HG03108 (cell line): Measurements from ENCODE around the gene HS3ST5.
"Not testable (repeated sequence)": the region's sequence is repeated elsewhere in the genome, so short reads cannot be mapped to it uniquely, and the experiment has no call there.

Source experiments
- ATAC-seq: cut with Tn5 transposase; IDR thresholded peaks from one replicate; pipeline ENCODE4 v1.9.1; 2021; ENCODE audit warnings: moderate library complexity; ENCODE audit not compliant: unreplicated experiment

Gene HS3ST5

GRCh38 chr6:114280239-114280982, 62.4 kb downstream of the HS3ST5 start:
- ATAC-seq: no peak

GRCh38 chr6:114277220-114277619, 65.6 kb downstream of the HS3ST5 start:
- ATAC-seq: no peak

- no peak for ATAC-seq
These were observed 66.0 kb downstream of the HS3ST5 start for GRCh38 chr6:114276783-114277182.

- ATAC-seq: no peak
These were observed 68.0 kb downstream of the HS3ST5 start for GRCh38 chr6:114274836-114275235.

GRCh38 chr6:114272582-114272981, 70.2 kb downstream of the HS3ST5 start:
- ATAC-seq: no peak

GRCh38 chr6:114271405-114271804, 71.4 kb downstream of the HS3ST5 start:
- no peak for ATAC-seq

- no peak for ATAC-seq
These were observed 74.9 kb downstream of the HS3ST5 start for GRCh38 chr6:114267897-114268296.

- ATAC-seq: no peak
These were observed 82.0 kb downstream of the HS3ST5 start for GRCh38 chr6:114260810-114261209.

GRCh38 chr6:114258376-114258775, 84.4 kb downstream of the HS3ST5 start:
- ATAC-seq: no peak

GRCh38 chr6:114253431-114253830, 89.4 kb downstream of the HS3ST5 start:
- no peak for ATAC-seq

GRCh38 chr6:114249522-114249921, 93.3 kb downstream of the HS3ST5 start:
- no peak for ATAC-seq

GRCh38 chr6:114247101-114247500, 95.7 kb downstream of the HS3ST5 start:
- no peak for ATAC-seq

GRCh38 chr6:114240796-114241195, 102.0 kb downstream of the HS3ST5 start:
- no peak for ATAC-seq

- no peak for ATAC-seq
These were observed 114.1 kb downstream of the HS3ST5 start for GRCh38 chr6:114228675-114229074.

GRCh38 chr6:114227944-114228468, 114.8 kb downstream of the HS3ST5 start:
- ATAC-seq: no peak

- no peak for ATAC-seq
These were observed 122.6 kb downstream of the HS3ST5 start for GRCh38 chr6:114220241-114220640.

- no peak for ATAC-seq
These were observed 124.1 kb downstream of the HS3ST5 start for GRCh38 chr6:114218437-114219340.

GRCh38 chr6:114217996-114218395, 124.8 kb downstream of the HS3ST5 start:
- ATAC-seq: not testable (repeated sequence)

GRCh38 chr6:114216789-114217467, 125.9 kb downstream of the HS3ST5 start:
- ATAC-seq: no peak

GRCh38 chr6:114210467-114210866, 132.4 kb downstream of the HS3ST5 start:
- ATAC-seq: no peak

- ATAC-seq: no peak
These were observed 139.4 kb downstream of the HS3ST5 start for GRCh38 chr6:114203460-114203859.
